Caco-2 (cell line): ENCODE results near the gene BTBD9. TPM values are rescaled to one million over a fixed set of nuclear protein-coding genes. Genes with fewer than 3 reads are reported as not detected.

Source experiments
- BruUV-seq: library from RNA; stranded (reverse); fragments of 400-500 nt; replicated peaks from 2 replicates; lab custom pipeline; 2021; lab: Mats Ljungman, UMichigan
- CTCF ChIA-PET: fragments of 300-600 bp; sonication (Branson Sonifier 250); formaldehyde crosslinking; loops from one replicate; lab custom pipeline; 2022; ENCODE audit warnings: antibody characterized with exemption; lab: Charles Lee
- POLR2A ChIA-PET: fragments of 300-600 bp; sonication (Branson Sonifier 250); formaldehyde crosslinking; loops from one replicate; lab custom pipeline; 2022; ENCODE audit warnings: antibody characterized with exemption; lab: Charles Lee
- DNase-seq, 2 experiments: peaks; one replicate each; pipeline versions ENCODE4 v3.0.0 to v3.0.0-alpha.2; 2020 to 2022
- H3K27me3 ChIP-seq: replicated peaks from 2 replicates; pipeline ENCODE4 v1.6.0; 2011; ENCODE audit warnings: low read length; ENCODE audit not compliant: control insufficient read depth, insufficient read depth
- H3K36me3 ChIP-seq: 2 replicates; pipeline ENCODE4 v1.5.1; 2011; ENCODE audit warnings: low read length; ENCODE audit not compliant: control insufficient read depth, insufficient read depth
- H3K4me1 ChIP-seq: fragments of 250-450 bp; sonication (Bioruptor Pico); 2 replicates; pipeline ENCODE4 v1.5.1; 2020; ENCODE audit warnings: mild to moderate bottlenecking
- H3K4me3 ChIP-seq: 2 replicates; pipeline ENCODE4 v1.5.1; 2011; ENCODE audit warnings: low read depth, mild to moderate bottlenecking, control low read depth, low read length
- H3K9me3 ChIP-seq: fragments of 250-450 bp; sonication (Bioruptor Pico); 2 replicates; pipeline ENCODE4 v1.5.1; 2020; ENCODE audit warnings: mild to moderate bottlenecking, moderate library complexity
- H3K27ac Mint-ChIP-seq: one replicate; pipeline ENCODE4 v1.8.0; 2022; ENCODE audit warnings: mixed read lengths; ENCODE audit not compliant: unreplicated experiment
- H3K27me3 Mint-ChIP-seq: one replicate; pipeline ENCODE4 v1.8.0; 2022; ENCODE audit warnings: mixed read lengths; ENCODE audit not compliant: insufficient read depth, unreplicated experiment
- H3K36me3 Mint-ChIP-seq: one replicate; pipeline ENCODE4 v1.8.0; 2022; ENCODE audit warnings: mild to moderate bottlenecking, mixed read lengths; ENCODE audit not compliant: insufficient read depth, unreplicated experiment
- H3K4me1 Mint-ChIP-seq: one replicate; pipeline ENCODE4 v1.8.0; 2022; ENCODE audit warnings: low read depth, mixed read lengths; ENCODE audit not compliant: unreplicated experiment
- H3K4me3 Mint-ChIP-seq: one replicate; pipeline ENCODE4 v1.8.0; 2022; ENCODE audit warnings: mild to moderate bottlenecking, moderate library complexity, mixed read lengths; ENCODE audit not compliant: unreplicated experiment
- H3K9me3 Mint-ChIP-seq: one replicate; pipeline ENCODE4 v1.8.0; 2022; ENCODE audit warnings: mixed read lengths; ENCODE audit not compliant: unreplicated experiment
- CTCF ChIP-seq, 2 experiments: fragments of 200-600 bp in 1 of 2; IDR thresholded peaks; 1 replicate in 1 of 2; 2 replicates in 1 of 2; pipeline versions ENCODE4 v1.5.1 to v1.8.0; 2011 to 2022; ENCODE audit warnings: antibody characterized with exemption in 1 of 2, control low read depth in 1 of 2, inconsistent platforms in 1 of 2, low read depth in 1 of 2, low read length in 1 of 2, mild to moderate bottlenecking in 1 of 2, moderate library complexity in 1 of 2; ENCODE audit not compliant: insufficient read depth in 1 of 2, severe bottlenecking in 1 of 2, unreplicated experiment in 1 of 2
- intact Hi-C: fragments of 100-400 bp; cut with micrococcal nuclease; formaldehyde crosslinking; loops from one replicate; pipeline ENCODE4 v1.10.0; 2022; ENCODE audit not compliant: unreplicated experiment
- total RNA-seq: library from RNA; stranded (reverse); gene quantifications from 2 replicates; pipeline ENCODE4 v1.2.3, GENCODE V29; 2022

Gene BTBD9
- total RNA-seq, 1 experiment from 2014 or later, result 19.6 TPM

GRCh38 chr6:38282911-38283310, 356.8 kb downstream of the BTBD9 start:
- ChIA-PET CTCF (no interaction called here), POLR2A (no interaction called here)
- DNase-seq, result no peak
- Histone ChIP-seq H3K4me3 (no peak overlapping the region), H3K27me3 (no peaks in the 10 kb centered on the region), H3K9me3 (no peaks in the 10 kb centered on the region), H3K4me1 (no peaks in the 10 kb centered on the region), H3K36me3 (no peaks in the 10 kb centered on the region)
- H3K36me3 Mint-ChIP-seq, result no peaks in the 10 kb centered on the region
- no peaks in the 10 kb centered on the region for H3K9me3 Mint-ChIP-seq
- no peaks in the 10 kb centered on the region for H3K27me3 Mint-ChIP-seq
- H3K27ac Mint-ChIP-seq, result no peak overlapping the region
- no peak for TF ChIP-seq CTCF (IDR thresholded peaks at IDR 0.05; ENCODE audit: insufficient read depth in 1 of 2, low read depth in 1 of 2, low read length in 1 of 2, severe bottlenecking in 1 of 2, unreplicated experiment in 1 of 2)
- no peak overlapping the region for H3K4me3 Mint-ChIP-seq
- BruUV-seq, result no TSS peak
- peaks cover 12% of the 10 kb centered on the region for H3K4me1 Mint-ChIP-seq
- intact Hi-C loops, result no loop called here

GRCh38 chr6:38281126-38281525, 358.6 kb downstream of the BTBD9 start:
- intact Hi-C loops, result no loop called here
- POLR2A ChIA-PET, result no interaction called here
- Mint-ChIP-seq H3K27ac (no peak overlapping the region), H3K4me1 (peaks cover 12% of the 10 kb centered on the region), H3K9me3 (no peaks in the 10 kb centered on the region), H3K4me3 (no peak overlapping the region), H3K36me3 (no peaks in the 10 kb centered on the region), H3K27me3 (no peaks in the 10 kb centered on the region)
- DNase-seq, result no peak
- Histone ChIP-seq H3K9me3 (no peaks in the 10 kb centered on the region), H3K4me1 (no peaks in the 10 kb centered on the region), H3K27me3 (no peaks in the 10 kb centered on the region), H3K36me3 (no peaks in the 10 kb centered on the region), H3K4me3 (no peak overlapping the region)
- BruUV-seq, result no TSS peak
- TF ChIP-seq CTCF (IDR thresholded peaks at IDR 0.05; ENCODE audit: insufficient read depth in 1 of 2, low read depth in 1 of 2, low read length in 1 of 2, severe bottlenecking in 1 of 2, unreplicated experiment in 1 of 2), result no peak
- CTCF ChIA-PET, result interaction anchor here (0.6 kb wide), 1 partner anchor 151 kb away, joined by 3 read pairs; no protein-coding TSS in a partner anchor

- H3K36me3 Mint-ChIP-seq, result no peaks in the 10 kb centered on the region
- ChIA-PET CTCF (interaction anchor here (0.8 kb wide), 1 partner anchor 13 kb away, joined by 6 read pairs; no protein-coding TSS in a partner anchor), POLR2A (no interaction called here)
- H3K4me3 ChIP-seq, result no peak overlapping the region
- peaks cover 8% of the 10 kb centered on the region for H3K4me1 Mint-ChIP-seq
- no peaks in the 10 kb centered on the region for H3K36me3 ChIP-seq
- intact Hi-C loops, result no loop called here
- no peaks in the 10 kb centered on the region for H3K27me3 ChIP-seq
- no peak for DNase-seq
- no peak overlapping the region for H3K27ac Mint-ChIP-seq
- no peaks in the 10 kb centered on the region for H3K4me1 ChIP-seq
- no peak overlapping the region for H3K4me3 Mint-ChIP-seq
- H3K9me3 Mint-ChIP-seq, result no peaks in the 10 kb centered on the region
- no peaks in the 10 kb centered on the region for H3K27me3 Mint-ChIP-seq
- BruUV-seq, result no TSS peak
- H3K9me3 ChIP-seq, result no peaks in the 10 kb centered on the region
- no peak for TF ChIP-seq CTCF (IDR thresholded peaks at IDR 0.05; ENCODE audit: insufficient read depth in 1 of 2, low read depth in 1 of 2, low read length in 1 of 2, severe bottlenecking in 1 of 2, unreplicated experiment in 1 of 2)
These were observed 359.7 kb downstream of the BTBD9 start for GRCh38 chr6:38279963-38280588.
